Astrocyte (in vitro differentiated cells and primary cell): ENCODE results near the gene NPFFR1. TPM values are rescaled to one million over a fixed set of nuclear protein-coding genes. Genes with fewer than 3 reads are reported as not detected.

ENCODE experiments used
- DNase-seq: peaks from one replicate; pipeline ENCODE4 v3.0.0-alpha.2; 2010; ENCODE audit warnings: low read depth
- FAIRE-seq: peaks from 2 replicates; lab custom pipeline; 2011; peaks lifted over from hg19 to GRCh38; lab: Jason Lieb, UNC
- H2AFZ ChIP-seq: 2 replicates; pipeline ENCODE4 v1.6.0; 2012; ENCODE audit warnings: low read depth, low read length, inconsistent platforms
- H3K27ac ChIP-seq: 2 replicates; pipeline ENCODE4 v1.5.1; 2011; ENCODE audit warnings: low read depth, low read length, inconsistent platforms
- H3K27me3 ChIP-seq: 2 replicates; pipeline ENCODE4 v1.6.0; 2011; ENCODE audit warnings: low read length, inconsistent platforms; ENCODE audit not compliant: insufficient read depth
- H3K36me3 ChIP-seq: 2 replicates; pipeline ENCODE4 v1.5.1; 2011; ENCODE audit warnings: low read length, inconsistent platforms; ENCODE audit not compliant: insufficient read depth
- H3K4me1 ChIP-seq: 2 replicates; pipeline ENCODE4 v1.5.1; 2011; ENCODE audit warnings: low read length, inconsistent platforms; ENCODE audit not compliant: insufficient read depth
- H3K4me2 ChIP-seq: 2 replicates; pipeline ENCODE4 v1.6.0; 2012; ENCODE audit warnings: low read length, inconsistent platforms
- H3K4me3 ChIP-seq: 2 replicates; pipeline ENCODE4 v1.5.1; 2011; ENCODE audit warnings: low read depth, mild to moderate bottlenecking, low read length, inconsistent platforms; ENCODE audit not compliant: insufficient read depth
- H3K79me2 ChIP-seq: 2 replicates; pipeline ENCODE4 v1.6.0; 2012; ENCODE audit warnings: mild to moderate bottlenecking, low read length, inconsistent platforms; ENCODE audit not compliant: insufficient read depth
- H3K9ac ChIP-seq: 2 replicates; pipeline ENCODE4 v1.6.0; 2012; ENCODE audit warnings: mild to moderate bottlenecking, low read length, inconsistent platforms
- H3K9me3 ChIP-seq: 2 replicates; pipeline ENCODE4 v1.5.1; 2012; ENCODE audit warnings: low read depth, mild to moderate bottlenecking, low read length, inconsistent platforms; ENCODE audit not compliant: insufficient read depth
- H4K20me1 ChIP-seq: 2 replicates; pipeline ENCODE4 v1.6.0; 2012; ENCODE audit warnings: low read length, inconsistent platforms; ENCODE audit not compliant: insufficient read depth
- H3K27ac Mint-ChIP-seq: one replicate; pipeline ENCODE4 v1.8.0; 2021; ENCODE audit warnings: mild to moderate bottlenecking, mixed read lengths; ENCODE audit not compliant: unreplicated experiment
- H3K27me3 Mint-ChIP-seq: one replicate; pipeline ENCODE4 v1.8.0; 2021; ENCODE audit warnings: low read depth, mixed read lengths; ENCODE audit not compliant: unreplicated experiment
- H3K36me3 Mint-ChIP-seq: one replicate; pipeline ENCODE4 v1.8.0; 2021; ENCODE audit warnings: low read depth, mixed read lengths; ENCODE audit not compliant: unreplicated experiment
- H3K4me1 Mint-ChIP-seq: one replicate; pipeline ENCODE4 v1.8.0; 2021; ENCODE audit warnings: low read depth, mixed read lengths; ENCODE audit not compliant: unreplicated experiment
- H3K4me3 Mint-ChIP-seq: one replicate; pipeline ENCODE4 v1.8.0; 2021; ENCODE audit warnings: mild to moderate bottlenecking, moderate library complexity, mixed read lengths; ENCODE audit not compliant: unreplicated experiment
- H3K9me3 Mint-ChIP-seq: one replicate; pipeline ENCODE4 v1.8.0; 2021; ENCODE audit warnings: mild to moderate bottlenecking, mixed read lengths; ENCODE audit not compliant: unreplicated experiment
- EZH2 ChIP-seq: IDR thresholded peaks from 2 replicates; pipeline ENCODE4 v1.6.1; 2012; ENCODE audit warnings: mild to moderate bottlenecking, low read length, inconsistent platforms; ENCODE audit not compliant: insufficient read depth
- total RNA-seq: library from RNA; stranded (reverse); gene quantifications from 2 replicates; pipeline ENCODE4 v1.2.1, GENCODE V29; 2021
- TF ChIP-seq, protein P1 (sequence below): IDR thresholded peaks from 2 replicates; pipeline ENCODE4 v1.5.1; 2011; ENCODE audit warnings: low read depth, mild to moderate bottlenecking, inconsistent platforms, low read length, moderate library complexity; ENCODE audit not compliant: insufficient read depth

The NPFFR1 gene
- total RNA-seq, 1 donor from 2014 or later, result not detected

DNA sequence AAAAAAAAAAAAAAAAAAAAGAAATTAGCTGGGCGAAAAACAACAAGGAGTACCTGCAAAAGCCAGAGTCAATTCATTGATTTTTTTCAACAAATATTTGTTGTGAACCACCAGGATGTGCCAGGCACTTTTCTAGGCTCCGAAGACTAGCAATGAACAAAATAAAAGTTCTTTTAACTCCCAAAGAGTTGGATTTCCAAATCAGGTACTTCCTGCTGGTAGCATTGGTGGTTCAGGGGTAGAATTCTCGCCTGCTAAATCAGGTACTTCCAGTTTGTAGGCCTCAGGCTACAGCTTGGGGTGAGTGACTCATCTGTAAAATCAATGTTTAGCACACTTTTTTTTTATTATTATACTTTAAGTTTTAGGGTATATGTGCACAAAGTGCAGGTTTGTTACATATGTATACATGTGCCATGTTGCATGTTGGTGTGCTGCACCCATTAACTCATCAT is 61.4 kb downstream of the NPFFR1 start:
- Mint-ChIP-seq H3K36me3 (no peaks in the 10 kb centered on the region), H3K27ac (no peak overlapping the region), H3K27me3 (no peaks in the 10 kb centered on the region), H3K4me1 (peaks cover 9% of the 10 kb centered on the region), H3K9me3 (no peaks in the 10 kb centered on the region), H3K4me3 (no peak overlapping the region)
- TF ChIP-seq EZH2, result no peak
- TF ChIP-seq, protein P1, sequence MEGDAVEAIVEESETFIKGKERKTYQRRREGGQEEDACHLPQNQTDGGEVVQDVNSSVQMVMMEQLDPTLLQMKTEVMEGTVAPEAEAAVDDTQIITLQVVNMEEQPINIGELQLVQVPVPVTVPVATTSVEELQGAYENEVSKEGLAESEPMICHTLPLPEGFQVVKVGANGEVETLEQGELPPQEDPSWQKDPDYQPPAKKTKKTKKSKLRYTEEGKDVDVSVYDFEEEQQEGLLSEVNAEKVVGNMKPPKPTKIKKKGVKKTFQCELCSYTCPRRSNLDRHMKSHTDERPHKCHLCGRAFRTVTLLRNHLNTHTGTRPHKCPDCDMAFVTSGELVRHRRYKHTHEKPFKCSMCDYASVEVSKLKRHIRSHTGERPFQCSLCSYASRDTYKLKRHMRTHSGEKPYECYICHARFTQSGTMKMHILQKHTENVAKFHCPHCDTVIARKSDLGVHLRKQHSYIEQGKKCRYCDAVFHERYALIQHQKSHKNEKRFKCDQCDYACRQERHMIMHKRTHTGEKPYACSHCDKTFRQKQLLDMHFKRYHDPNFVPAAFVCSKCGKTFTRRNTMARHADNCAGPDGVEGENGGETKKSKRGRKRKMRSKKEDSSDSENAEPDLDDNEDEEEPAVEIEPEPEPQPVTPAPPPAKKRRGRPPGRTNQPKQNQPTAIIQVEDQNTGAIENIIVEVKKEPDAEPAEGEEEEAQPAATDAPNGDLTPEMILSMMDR, result no peak
- no peak overlapping the region for H3K9ac ChIP-seq
- no peak overlapping the region for H3K4me3 ChIP-seq
- H4K20me1 ChIP-seq, result peaks cover 58% of the 10 kb centered on the region
- no peak overlapping the region for H2AFZ ChIP-seq
- no peak for DNase-seq
- peaks cover 55% of the 10 kb centered on the region for H3K79me2 ChIP-seq
- H3K27me3 ChIP-seq, result no peaks in the 10 kb centered on the region
- H3K36me3 ChIP-seq, result peaks cover 4% of the 10 kb centered on the region
- no peaks in the 10 kb centered on the region for H3K4me1 ChIP-seq
- H3K9me3 ChIP-seq, result no peaks in the 10 kb centered on the region
- H3K4me2 ChIP-seq, result no peak overlapping the region
- H3K27ac ChIP-seq, result no peak overlapping the region
- FAIRE-seq, result no peak

DNA sequence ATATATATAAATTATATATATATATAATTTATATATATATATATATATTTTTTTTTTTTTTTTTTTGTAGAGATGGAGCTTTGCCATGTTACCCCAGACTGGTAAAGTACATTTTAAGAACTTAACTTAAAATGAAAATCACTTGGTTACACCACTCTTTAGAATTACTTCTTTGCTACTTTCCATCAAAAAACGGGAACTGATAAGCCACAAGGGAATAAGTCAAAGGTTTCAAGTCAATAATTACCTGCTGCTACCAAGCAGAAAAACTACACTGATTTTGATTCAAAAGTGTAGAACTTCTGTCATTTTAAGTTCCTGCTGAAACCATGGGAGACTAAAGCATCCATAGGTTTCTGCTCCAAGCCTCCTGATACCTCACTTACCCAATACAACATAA is 62.8 kb downstream of the NPFFR1 start:
- no peaks in the 10 kb centered on the region for H3K36me3 Mint-ChIP-seq
- Histone ChIP-seq H3K27ac (no peak overlapping the region), H3K9me3 (no peaks in the 10 kb centered on the region), H3K9ac (no peak overlapping the region), H4K20me1 (peaks cover 52% of the 10 kb centered on the region), H2AFZ (no peak overlapping the region), H3K4me2 (no peak overlapping the region), H3K79me2 (peaks cover 42% of the 10 kb centered on the region), H3K36me3 (peaks cover 5% of the 10 kb centered on the region), H3K4me3 (no peak overlapping the region), H3K27me3 (no peaks in the 10 kb centered on the region), H3K4me1 (no peaks in the 10 kb centered on the region)
- H3K4me3 Mint-ChIP-seq, result no peak overlapping the region
- FAIRE-seq, result no peak
- no peaks in the 10 kb centered on the region for H3K27me3 Mint-ChIP-seq
- DNase-seq, result no peak
- no peak overlapping the region for H3K27ac Mint-ChIP-seq
- no peaks in the 10 kb centered on the region for H3K9me3 Mint-ChIP-seq
- H3K4me1 Mint-ChIP-seq, result peaks cover 9% of the 10 kb centered on the region
- no peak for TF ChIP-seq EZH2
- TF ChIP-seq, protein P1, result no peak

DNA sequence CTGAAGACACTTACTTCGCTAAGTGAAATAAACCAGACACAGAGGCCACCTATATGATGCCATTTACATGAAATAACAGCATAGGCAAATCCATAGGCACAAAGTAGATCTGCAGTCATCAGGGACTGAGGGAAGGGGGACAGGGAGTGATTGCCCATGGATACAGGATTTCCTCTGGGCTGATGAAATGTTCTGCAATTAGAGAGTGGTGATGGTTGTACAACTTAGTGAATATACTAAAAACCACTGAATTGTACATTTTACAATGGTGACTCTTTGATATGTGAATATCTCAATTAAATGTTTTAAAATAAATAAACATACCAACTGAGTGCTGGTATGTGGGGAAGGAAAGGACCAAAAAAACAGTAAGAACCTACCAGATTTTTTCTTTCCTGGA is 70.9 kb downstream of the NPFFR1 start:
- Mint-ChIP-seq H3K36me3 (peaks cover 3% of the 10 kb centered on the region), H3K4me3 (no peak overlapping the region), H3K27me3 (no peaks in the 10 kb centered on the region), H3K27ac (peak overlapping the region; percentile 86), H3K9me3 (no peaks in the 10 kb centered on the region), H3K4me1 (no peaks in the 10 kb centered on the region)
- Histone ChIP-seq H3K27ac (no peak overlapping the region), H3K9me3 (no peaks in the 10 kb centered on the region), H3K4me2 (no peak overlapping the region), H3K36me3 (peaks cover 51% of the 10 kb centered on the region), H2AFZ (no peak overlapping the region), H3K4me1 (no peaks in the 10 kb centered on the region), H3K4me3 (no peak overlapping the region), H3K9ac (no peak overlapping the region), H4K20me1 (peaks cover 3% of the 10 kb centered on the region), H3K27me3 (no peaks in the 10 kb centered on the region), H3K79me2 (no peaks in the 10 kb centered on the region)
- DNase-seq (no peak), FAIRE-seq (no peak)
- TF ChIP-seq EZH2, result no peak
- TF ChIP-seq, protein P1, result no peak
